ENCODE data around the gene FAM234A.

Gene FAM234A

DNA sequence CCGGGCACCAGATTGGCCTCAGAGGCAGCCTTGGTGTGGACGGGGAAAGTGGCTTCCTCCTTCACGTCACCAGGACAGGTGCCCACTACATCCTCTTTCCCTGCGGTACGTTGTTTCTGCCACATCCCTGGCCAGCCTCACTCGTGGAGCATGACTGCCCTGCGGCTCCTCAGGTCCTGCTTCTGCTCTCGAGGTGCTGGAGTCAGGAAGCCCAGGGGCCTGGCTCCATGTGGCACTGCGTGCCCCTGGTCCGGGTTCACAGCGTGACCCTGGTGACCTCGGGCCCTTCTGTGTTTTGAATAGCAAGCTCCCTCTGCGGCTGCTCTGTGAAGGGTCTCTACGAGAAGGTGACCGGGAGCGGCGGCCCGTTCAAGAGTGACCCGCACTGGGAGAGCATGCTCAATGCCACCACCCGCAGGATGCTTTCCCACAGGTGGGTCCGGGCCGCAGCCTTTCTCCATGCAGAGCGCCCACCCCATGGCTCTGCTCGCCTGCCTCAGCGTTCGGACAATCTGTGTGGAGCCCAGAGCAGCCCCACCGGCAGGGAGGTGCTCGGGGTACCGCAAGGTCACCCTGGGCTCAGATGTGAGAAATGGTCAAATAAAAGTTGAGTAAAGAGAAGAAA lies 27.6 kb downstream of the FAM234A start:
- Histone ChIP-seq H4K20me1 (ENCODE audit: low read depth, low read length) (no peaks in the 10 kb centered on the region), H3K36me3 (ENCODE audit: low read length) (no peaks in the 10 kb centered on the region)

DNA sequence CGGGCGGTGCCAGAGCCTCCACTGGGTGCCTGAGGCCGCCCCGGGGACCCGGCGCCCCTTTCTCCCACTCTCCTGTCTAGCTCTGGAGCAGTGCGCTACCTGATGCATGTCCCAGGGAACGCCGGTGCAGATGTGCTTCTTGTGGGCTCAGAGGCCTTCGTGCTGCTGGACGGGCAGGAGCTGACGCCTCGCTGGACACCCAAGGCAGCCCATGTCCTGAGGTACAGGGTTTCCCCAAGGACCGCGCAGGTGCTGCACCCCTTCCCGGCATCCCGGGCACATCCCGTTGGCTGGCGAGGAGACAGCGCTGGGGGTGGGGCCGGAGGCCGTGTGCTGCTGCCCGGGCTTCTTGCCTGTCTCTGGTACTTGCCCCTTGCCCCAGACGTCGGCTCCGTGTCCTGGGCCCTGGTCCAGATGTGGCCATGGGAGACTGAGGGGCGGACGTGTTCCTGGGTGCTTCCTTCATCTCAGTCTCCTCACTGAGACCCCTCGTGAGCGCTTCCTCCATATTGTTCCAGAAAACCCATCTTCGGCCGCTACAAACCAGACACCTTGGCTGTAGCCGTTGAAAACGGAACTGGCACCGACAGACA lies 28.7 kb downstream of the FAM234A start:
- no peaks in the 10 kb centered on the region for H3F3A ChIP-seq (ENCODE audit: insufficient read depth)
- no peak overlapping the region for H2AFZ ChIP-seq (ENCODE audit: low read depth, low read length, severe bottlenecking)
- no peak overlapping the region for H3K4me2 ChIP-seq (ENCODE audit: low read depth, low read length, poor library complexity, severe bottlenecking)
- no peaks in the 10 kb centered on the region for H3K9me3 ChIP-seq (ENCODE audit: insufficient read depth, low read length)
- no peaks in the 10 kb centered on the region for H3K27me3 ChIP-seq (ENCODE audit: low read length)
- no peak overlapping the region for H3K27ac ChIP-seq (ENCODE audit: low read depth, low read length)
- TF ChIP-seq, protein P1, sequence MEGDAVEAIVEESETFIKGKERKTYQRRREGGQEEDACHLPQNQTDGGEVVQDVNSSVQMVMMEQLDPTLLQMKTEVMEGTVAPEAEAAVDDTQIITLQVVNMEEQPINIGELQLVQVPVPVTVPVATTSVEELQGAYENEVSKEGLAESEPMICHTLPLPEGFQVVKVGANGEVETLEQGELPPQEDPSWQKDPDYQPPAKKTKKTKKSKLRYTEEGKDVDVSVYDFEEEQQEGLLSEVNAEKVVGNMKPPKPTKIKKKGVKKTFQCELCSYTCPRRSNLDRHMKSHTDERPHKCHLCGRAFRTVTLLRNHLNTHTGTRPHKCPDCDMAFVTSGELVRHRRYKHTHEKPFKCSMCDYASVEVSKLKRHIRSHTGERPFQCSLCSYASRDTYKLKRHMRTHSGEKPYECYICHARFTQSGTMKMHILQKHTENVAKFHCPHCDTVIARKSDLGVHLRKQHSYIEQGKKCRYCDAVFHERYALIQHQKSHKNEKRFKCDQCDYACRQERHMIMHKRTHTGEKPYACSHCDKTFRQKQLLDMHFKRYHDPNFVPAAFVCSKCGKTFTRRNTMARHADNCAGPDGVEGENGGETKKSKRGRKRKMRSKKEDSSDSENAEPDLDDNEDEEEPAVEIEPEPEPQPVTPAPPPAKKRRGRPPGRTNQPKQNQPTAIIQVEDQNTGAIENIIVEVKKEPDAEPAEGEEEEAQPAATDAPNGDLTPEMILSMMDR (IDR thresholded peaks at IDR 0.05; ENCODE audit: insufficient read depth, low read length, poor library complexity, severe bottlenecking), result no peak
- no peak for TF ChIP-seq EZH2phosphoT487 (conservative IDR thresholded peaks at IDR 0.05; ENCODE audit: low read length)
- no peaks in the 10 kb centered on the region for H3K79me2 ChIP-seq (ENCODE audit: insufficient read depth, low read length)
- H3K36me3 ChIP-seq (ENCODE audit: low read length), result no peaks in the 10 kb centered on the region
- H3K9me2 ChIP-seq (replicated peaks; ENCODE audit: insufficient read depth, low read length), result no peaks in the 10 kb centered on the region
- no peak overlapping the region for H3K4me3 ChIP-seq (ENCODE audit: insufficient read depth, low read length, poor library complexity, severe bottlenecking)
- no peaks in the 10 kb centered on the region for H4K20me1 ChIP-seq (ENCODE audit: low read depth, low read length)
- H3K9ac ChIP-seq (ENCODE audit: low read length), result no peak overlapping the region

More for the DNA sequence above, 27.6 kb downstream of the FAM234A start:
- no peaks in the 10 kb centered on the region for H3F3A ChIP-seq (ENCODE audit: insufficient read depth)
- H3K4me2 ChIP-seq (ENCODE audit: low read depth, low read length, poor library complexity, severe bottlenecking), result no peak overlapping the region
- no peaks in the 10 kb centered on the region for H3K79me2 ChIP-seq (ENCODE audit: insufficient read depth, low read length)
- H3K9ac ChIP-seq (ENCODE audit: low read length), result no peak overlapping the region
- TF ChIP-seq, protein P1 (IDR thresholded peaks at IDR 0.05; ENCODE audit: insufficient read depth, low read length, poor library complexity, severe bottlenecking), result no peak
- H3K4me3 ChIP-seq (ENCODE audit: insufficient read depth, low read length, poor library complexity, severe bottlenecking), result no peak overlapping the region
- H3K9me2 ChIP-seq (replicated peaks; ENCODE audit: insufficient read depth, low read length), result no peaks in the 10 kb centered on the region
- H3K27me3 ChIP-seq (ENCODE audit: low read length), result no peaks in the 10 kb centered on the region
- H3K27ac ChIP-seq (ENCODE audit: low read depth, low read length), result no peak overlapping the region
- H2AFZ ChIP-seq (ENCODE audit: low read depth, low read length, severe bottlenecking), result no peak overlapping the region
- H3K9me3 ChIP-seq (ENCODE audit: insufficient read depth, low read length), result no peaks in the 10 kb centered on the region

DNA sequence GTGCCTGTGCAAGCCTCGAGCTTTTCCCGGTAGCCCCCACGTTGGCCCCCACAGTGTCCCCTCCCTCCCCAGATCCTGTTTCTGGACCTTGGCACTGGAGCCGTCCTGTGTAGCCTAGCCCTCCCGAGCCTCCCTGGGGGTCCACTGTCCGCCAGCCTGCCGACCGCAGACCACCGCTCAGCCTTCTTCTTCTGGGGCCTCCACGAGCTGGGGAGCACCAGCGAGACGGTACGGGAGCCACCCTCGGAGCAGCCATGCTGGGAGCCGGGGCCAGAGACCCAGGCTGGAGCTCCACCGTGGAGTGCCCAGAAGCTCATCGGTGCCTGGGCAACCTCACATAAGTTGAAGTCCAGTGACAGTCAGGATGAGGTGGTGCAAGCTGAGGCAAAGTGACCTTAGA lies 29.3 kb downstream of the FAM234A start:
- Histone ChIP-seq H3K9me3 (ENCODE audit: insufficient read depth, low read length) (no peaks in the 10 kb centered on the region), H3K36me3 (ENCODE audit: low read length) (no peaks in the 10 kb centered on the region), H3K79me2 (ENCODE audit: insufficient read depth, low read length) (no peaks in the 10 kb centered on the region), H3F3A (ENCODE audit: insufficient read depth) (no peaks in the 10 kb centered on the region), H3K4me2 (ENCODE audit: low read depth, low read length, poor library complexity, severe bottlenecking) (no peak overlapping the region), H3K4me3 (ENCODE audit: insufficient read depth, low read length, poor library complexity, severe bottlenecking) (no peak overlapping the region), H3K9ac (ENCODE audit: low read length) (no peak overlapping the region), H3K27me3 (ENCODE audit: low read length) (no peaks in the 10 kb centered on the region), H3K9me2 (replicated peaks; ENCODE audit: insufficient read depth, low read length) (no peaks in the 10 kb centered on the region), H2AFZ (ENCODE audit: low read depth, low read length, severe bottlenecking) (no peak overlapping the region), H4K20me1 (ENCODE audit: low read depth, low read length) (no peaks in the 10 kb centered on the region), H3K27ac (ENCODE audit: low read depth, low read length) (no peak overlapping the region)
- TF ChIP-seq EZH2phosphoT487 (conservative IDR thresholded peaks at IDR 0.05; ENCODE audit: low read length), result no peak
- TF ChIP-seq, protein P1 (IDR thresholded peaks at IDR 0.05; ENCODE audit: insufficient read depth, low read length, poor library complexity, severe bottlenecking), result no peak
